ENCODE data around the gene PKNOX2.

Gene PKNOX2

GRCh38 chr11:125351033-125351867 is 186.7 kb downstream of the PKNOX2 start:
- Histone ChIP-seq H3K4me2 (ENCODE audit: insufficient read depth, low read length) (no peak overlapping the region), H4K20me1 (ENCODE audit: insufficient read depth, low read length) (no peaks in the 10 kb centered on the region), H3K27ac (ENCODE audit: low read length) (no peak overlapping the region), H3K9me3 (ENCODE audit: insufficient read depth, low read length, severe bottlenecking) (no peaks in the 10 kb centered on the region), H3K36me3 (ENCODE audit: insufficient read depth, low read length) (no peaks in the 10 kb centered on the region), H3K4me3 (ENCODE audit: low read depth in 1 of 2, low read length in 2 of 2) (no peak overlapping the region), H2AFZ (ENCODE audit: low read depth, low read length) (no peak overlapping the region), H3K4me1 (ENCODE audit: insufficient read depth, low read length) (no peaks in the 10 kb centered on the region), H3K9ac (ENCODE audit: low read depth, low read length) (no peak overlapping the region), H3K79me2 (ENCODE audit: insufficient read depth, low read length) (no peaks in the 10 kb centered on the region), H3K27me3 (ENCODE audit: insufficient read depth, low read length, poor library complexity) (peaks cover 5% of the 10 kb centered on the region)
- DNase-seq (no peak), ATAC-seq (ENCODE audit: insufficient read depth, low read depth) (no peak)
- TF ChIP-seq, protein P1, sequence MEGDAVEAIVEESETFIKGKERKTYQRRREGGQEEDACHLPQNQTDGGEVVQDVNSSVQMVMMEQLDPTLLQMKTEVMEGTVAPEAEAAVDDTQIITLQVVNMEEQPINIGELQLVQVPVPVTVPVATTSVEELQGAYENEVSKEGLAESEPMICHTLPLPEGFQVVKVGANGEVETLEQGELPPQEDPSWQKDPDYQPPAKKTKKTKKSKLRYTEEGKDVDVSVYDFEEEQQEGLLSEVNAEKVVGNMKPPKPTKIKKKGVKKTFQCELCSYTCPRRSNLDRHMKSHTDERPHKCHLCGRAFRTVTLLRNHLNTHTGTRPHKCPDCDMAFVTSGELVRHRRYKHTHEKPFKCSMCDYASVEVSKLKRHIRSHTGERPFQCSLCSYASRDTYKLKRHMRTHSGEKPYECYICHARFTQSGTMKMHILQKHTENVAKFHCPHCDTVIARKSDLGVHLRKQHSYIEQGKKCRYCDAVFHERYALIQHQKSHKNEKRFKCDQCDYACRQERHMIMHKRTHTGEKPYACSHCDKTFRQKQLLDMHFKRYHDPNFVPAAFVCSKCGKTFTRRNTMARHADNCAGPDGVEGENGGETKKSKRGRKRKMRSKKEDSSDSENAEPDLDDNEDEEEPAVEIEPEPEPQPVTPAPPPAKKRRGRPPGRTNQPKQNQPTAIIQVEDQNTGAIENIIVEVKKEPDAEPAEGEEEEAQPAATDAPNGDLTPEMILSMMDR (IDR thresholded peaks at IDR 0.05; ENCODE audit: borderline replicate concordance, extremely low read depth, low read length, poor library complexity, severe bottlenecking), result no peak
- TF ChIP-seq EZH2 (IDR thresholded peaks at IDR 0.05; ENCODE audit: borderline replicate concordance, low read depth, low read length, severe bottlenecking), result no peak

- Histone ChIP-seq H3K27ac (ENCODE audit: low read length) (no peak overlapping the region), H4K20me1 (ENCODE audit: insufficient read depth, low read length) (no peaks in the 10 kb centered on the region), H3K9me3 (ENCODE audit: insufficient read depth, low read length, severe bottlenecking) (no peaks in the 10 kb centered on the region), H3K36me3 (ENCODE audit: insufficient read depth, low read length) (no peaks in the 10 kb centered on the region), H3K4me2 (ENCODE audit: insufficient read depth, low read length) (no peak overlapping the region), H3K27me3 (ENCODE audit: insufficient read depth, low read length, poor library complexity) (peaks cover 5% of the 10 kb centered on the region), H3K9ac (ENCODE audit: low read depth, low read length) (no peak overlapping the region), H3K79me2 (ENCODE audit: insufficient read depth, low read length) (no peaks in the 10 kb centered on the region), H3K4me1 (ENCODE audit: insufficient read depth, low read length) (no peaks in the 10 kb centered on the region), H2AFZ (ENCODE audit: low read depth, low read length) (no peak overlapping the region), H3K4me3 (ENCODE audit: low read depth in 1 of 2, low read length in 2 of 2) (no peak overlapping the region)
- no peak for TF ChIP-seq EZH2 (IDR thresholded peaks at IDR 0.05; ENCODE audit: borderline replicate concordance, low read depth, low read length, severe bottlenecking)
- TF ChIP-seq, protein P1 (IDR thresholded peaks at IDR 0.05; ENCODE audit: borderline replicate concordance, extremely low read depth, low read length, poor library complexity, severe bottlenecking), result no peak
- no peak for DNase-seq
- no peak for ATAC-seq (ENCODE audit: insufficient read depth, low read depth)
These were observed 187.3 kb downstream of the PKNOX2 start for GRCh38 chr11:125351868-125352250.

DNA sequence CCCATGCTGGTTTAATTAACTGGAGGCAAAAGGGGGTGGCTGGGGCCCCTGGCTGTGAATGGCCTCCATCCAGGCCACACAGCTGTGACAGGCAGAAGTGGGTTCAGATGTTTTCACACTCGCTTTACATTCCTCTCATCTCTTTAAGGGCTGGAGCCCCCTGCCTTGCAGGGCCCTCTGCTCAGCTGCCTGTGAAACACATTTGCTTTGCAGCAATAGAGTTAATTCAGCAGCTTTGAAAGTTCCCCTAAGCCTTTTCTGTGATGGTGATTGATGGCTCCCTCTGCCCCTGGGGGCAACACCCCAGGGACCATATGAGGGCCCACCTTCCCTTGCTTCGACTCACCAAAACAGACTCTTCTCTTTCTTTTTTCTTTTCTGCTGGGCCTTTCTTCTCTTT is 192.2 kb downstream of the PKNOX2 start:
- Histone ChIP-seq H3K27ac (ENCODE audit: low read length) (no peak overlapping the region), H3K4me1 (ENCODE audit: insufficient read depth, low read length) (no peaks in the 10 kb centered on the region), H3K4me2 (ENCODE audit: insufficient read depth, low read length) (no peak overlapping the region), H3K9me3 (ENCODE audit: insufficient read depth, low read length, severe bottlenecking) (no peaks in the 10 kb centered on the region), H3K79me2 (ENCODE audit: insufficient read depth, low read length) (no peaks in the 10 kb centered on the region), H2AFZ (ENCODE audit: low read depth, low read length) (no peak overlapping the region), H4K20me1 (ENCODE audit: insufficient read depth, low read length) (no peaks in the 10 kb centered on the region), H3K36me3 (ENCODE audit: insufficient read depth, low read length) (no peaks in the 10 kb centered on the region), H3K9ac (ENCODE audit: low read depth, low read length) (no peak overlapping the region), H3K27me3 (ENCODE audit: insufficient read depth, low read length, poor library complexity) (peaks cover 2% of the 10 kb centered on the region), H3K4me3 (ENCODE audit: low read depth in 1 of 2, low read length in 2 of 2) (no peak overlapping the region)
- no peak for DNase-seq
- TF ChIP-seq, protein P1 (IDR thresholded peaks at IDR 0.05; ENCODE audit: borderline replicate concordance, extremely low read depth, low read length, poor library complexity, severe bottlenecking), result no peak
- no peak for ATAC-seq (ENCODE audit: insufficient read depth, low read depth)
